Measurements from ENCODE around the gene TTC22.
"Not testable (repeated sequence)": the region's sequence is repeated elsewhere in the genome, so short reads cannot be mapped to it uniquely, and the experiment has no call there.

TTC22 gene

DNA sequence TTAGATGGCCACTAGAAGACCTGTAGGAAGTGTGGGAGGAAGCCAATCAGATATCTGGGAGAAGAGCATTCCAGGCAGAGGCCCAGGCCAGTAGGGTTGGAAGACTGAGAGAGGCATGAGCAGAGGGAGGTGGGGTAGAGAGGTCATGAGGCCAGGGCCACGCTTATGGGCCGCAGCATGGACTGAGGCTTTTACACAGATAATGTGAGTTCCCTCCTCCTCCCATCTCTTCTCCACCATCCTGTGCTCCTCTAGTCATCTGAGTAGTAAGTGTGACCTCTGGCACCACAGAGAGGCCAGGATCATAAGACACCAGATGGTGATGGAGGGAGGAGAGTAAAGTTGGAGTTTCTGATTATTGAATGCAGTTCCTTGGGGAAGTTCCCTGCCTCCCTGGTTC, 17.1 kb downstream of the TTC22 start:
- DNase-seq (ENCODE audit: low read depth), result no peak

DNA sequence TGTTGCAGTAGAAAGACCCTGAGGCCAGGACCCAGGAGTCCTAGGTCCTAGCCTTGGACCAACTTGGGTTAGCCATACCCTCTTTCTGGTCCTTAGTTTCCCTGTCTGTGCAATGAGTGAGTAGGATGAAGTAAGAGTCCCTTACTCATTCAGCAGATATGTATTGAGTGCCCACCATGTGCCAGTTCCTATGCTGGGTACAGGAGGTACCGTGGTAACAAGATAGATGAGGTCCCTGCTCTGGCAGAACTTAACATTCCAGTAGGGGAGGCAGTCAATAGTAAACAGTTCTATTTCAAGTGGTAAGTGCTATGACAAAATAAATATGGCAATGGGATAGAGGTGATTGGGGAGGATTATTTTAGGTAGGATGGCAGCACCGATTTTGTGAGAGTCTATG, 18.5 kb downstream of the TTC22 start:
- DNase-seq (ENCODE audit: low read depth), result no peak

GRCh38 chr1:54782156-54782555, 19.0 kb downstream of the TTC22 start:
- no peak for DNase-seq (ENCODE audit: low read depth)

DNA sequence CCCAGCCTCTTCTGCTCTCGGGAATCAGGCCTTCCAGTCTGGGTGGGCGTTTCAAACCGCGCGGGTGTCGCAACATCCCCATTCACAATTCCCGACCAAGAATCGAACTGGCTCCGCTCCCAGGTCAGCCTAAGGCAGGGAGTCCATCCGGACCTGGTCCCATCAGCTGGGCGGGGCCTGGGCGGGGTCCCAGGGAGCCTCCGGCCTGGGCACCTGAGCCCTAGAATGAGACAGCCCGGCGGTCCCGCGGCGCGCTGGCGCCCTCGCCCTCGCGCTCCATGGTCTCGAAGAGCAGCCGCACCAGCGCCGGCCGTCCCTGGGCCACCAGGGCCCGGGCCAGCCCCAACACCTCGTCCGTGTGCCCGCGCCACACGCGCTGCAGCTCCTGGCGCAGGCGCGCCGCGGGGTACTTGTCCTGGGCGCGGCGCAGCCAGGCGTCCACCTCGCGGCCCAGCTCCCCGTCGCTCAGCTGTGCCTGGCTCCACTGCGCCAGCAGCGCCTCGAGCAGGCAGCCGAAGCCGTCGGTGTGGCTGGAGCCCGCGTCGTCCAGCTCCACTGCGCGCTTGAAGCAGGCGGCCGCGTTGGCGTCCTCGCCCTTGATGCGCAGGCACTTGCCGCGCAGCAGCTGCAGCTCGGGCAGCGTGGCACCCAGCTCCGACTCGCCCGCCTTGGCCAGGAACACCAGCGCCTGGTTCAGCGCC, 19.9 kb downstream of the TTC22 start:
- DNase-seq (ENCODE audit: low read depth), result no peak

DNA sequence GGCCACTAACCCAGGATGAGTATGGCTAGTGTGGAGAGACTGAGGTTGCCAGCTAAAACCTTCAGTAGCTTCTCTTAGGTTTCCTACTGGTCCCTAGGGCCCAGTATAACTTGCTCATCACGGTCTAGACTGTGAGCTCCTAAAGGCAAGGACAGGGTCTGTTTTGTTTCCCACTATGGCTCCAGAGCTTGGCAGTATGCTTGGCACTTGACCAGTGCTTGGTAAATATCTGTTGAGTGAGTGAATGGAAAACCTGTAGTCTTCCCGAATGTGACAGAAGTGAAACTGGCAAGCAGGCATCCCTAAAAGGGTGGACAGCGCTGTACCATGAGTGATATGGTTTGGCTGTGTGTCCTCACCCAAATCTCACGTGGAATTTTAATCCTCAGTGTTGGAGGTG, 23.7 kb downstream of the TTC22 start:
- DNase-seq (ENCODE audit: low read depth), result no peak

- DNase-seq (ENCODE audit: low read depth), result no peak
Observed at GRCh38 chr1:54777011-54777410, 24.1 kb downstream of the TTC22 start.

DNA sequence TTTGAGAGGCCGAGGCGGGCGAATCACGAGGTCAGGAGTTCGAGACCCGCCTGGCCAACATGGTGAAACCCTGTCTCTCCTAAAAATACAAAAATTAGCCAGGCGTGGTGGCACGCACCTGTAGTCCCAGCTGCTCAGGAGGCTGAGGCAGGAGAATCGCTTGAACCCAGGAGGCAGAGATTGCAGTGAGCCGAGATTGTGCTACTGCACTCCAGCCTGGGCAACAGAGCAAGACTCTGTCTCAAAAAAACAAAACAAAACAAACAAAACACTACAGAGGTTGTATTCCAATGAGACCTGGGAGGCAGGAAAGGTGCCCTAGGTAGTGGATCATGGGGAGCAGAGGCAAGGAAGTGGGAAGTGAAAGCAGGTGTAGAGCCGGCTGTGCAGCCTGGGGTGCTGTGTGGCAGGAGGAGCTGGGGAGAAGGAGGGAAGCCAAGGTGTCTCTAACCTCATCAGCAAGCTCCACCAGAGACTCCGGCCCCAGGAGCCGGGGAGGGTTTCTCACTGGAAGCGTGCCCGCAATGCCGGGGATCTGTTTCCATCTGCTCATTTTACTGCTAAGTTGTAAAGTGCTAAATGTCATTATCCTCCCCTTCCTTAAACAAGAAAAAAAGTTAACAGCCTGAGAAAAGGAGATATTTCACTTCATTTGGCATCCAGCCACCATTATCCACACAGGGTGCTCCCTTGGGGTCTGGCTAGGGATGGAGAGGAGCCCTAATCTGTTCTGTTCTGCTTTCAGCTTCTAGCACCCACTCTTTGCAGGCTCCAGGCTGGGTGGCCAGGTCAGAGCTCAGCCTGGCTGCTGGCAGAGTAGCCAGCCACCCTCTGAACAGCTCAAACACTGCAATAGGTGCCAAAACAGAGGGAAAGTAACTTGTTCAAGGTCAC, 25.0 kb downstream of the TTC22 start:
- DNase-seq (ENCODE audit: low read depth), result not testable (repeated sequence)

DNA sequence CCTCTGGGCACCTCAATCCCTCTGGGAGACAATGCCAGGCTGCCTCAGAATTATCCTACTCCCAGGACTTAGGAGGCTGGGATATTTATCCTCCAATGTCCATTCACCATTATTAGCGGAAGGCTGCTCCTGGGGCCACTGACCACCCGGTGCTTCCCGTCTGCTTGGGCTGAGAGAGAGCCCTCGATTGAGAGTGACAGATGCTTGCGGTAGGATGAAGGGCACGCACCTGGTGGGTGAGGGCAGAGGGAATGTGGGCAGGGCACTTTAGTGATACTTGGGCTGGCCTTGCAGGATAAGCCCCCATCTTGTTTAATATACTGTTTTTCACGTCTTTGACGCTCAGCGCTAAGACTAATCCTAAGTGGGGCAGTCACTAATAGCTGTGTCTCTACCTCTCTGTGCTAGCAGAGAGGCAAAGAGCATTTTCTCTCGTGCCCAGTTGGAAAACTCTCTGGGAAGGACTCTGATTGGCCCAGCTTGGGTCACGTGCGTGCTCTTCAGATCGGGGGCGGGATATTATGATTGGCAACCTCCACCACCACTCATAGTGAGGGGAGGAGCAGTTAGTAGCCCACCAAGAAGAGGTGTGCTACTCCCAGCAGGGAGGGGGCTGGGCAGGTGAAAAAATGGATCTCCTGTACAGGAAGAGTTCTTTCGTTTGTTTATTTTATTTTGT, 26.2 kb downstream of the TTC22 start:
- no peak for DNase-seq (ENCODE audit: low read depth)

DNA sequence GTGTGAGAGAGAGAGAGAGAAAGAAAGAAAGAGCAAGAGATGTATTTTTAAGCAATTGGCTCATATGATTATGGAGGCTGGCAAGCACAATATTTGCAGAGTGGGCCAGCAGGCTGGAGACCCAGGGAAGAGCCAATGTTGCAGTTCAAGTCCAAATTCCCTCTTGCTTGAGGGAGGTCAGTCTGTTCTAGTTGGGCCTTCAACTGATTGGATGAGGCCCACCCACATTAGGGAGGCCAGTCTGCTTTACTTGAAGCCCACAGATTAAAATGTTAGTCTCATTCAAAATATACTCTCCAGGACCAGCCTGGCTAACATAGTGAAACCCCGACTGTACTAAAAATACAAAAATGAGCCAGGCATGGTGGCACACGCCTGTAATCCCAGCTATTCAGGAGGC, 28.2 kb downstream of the TTC22 start:
- no peak for DNase-seq (ENCODE audit: low read depth)

DNA sequence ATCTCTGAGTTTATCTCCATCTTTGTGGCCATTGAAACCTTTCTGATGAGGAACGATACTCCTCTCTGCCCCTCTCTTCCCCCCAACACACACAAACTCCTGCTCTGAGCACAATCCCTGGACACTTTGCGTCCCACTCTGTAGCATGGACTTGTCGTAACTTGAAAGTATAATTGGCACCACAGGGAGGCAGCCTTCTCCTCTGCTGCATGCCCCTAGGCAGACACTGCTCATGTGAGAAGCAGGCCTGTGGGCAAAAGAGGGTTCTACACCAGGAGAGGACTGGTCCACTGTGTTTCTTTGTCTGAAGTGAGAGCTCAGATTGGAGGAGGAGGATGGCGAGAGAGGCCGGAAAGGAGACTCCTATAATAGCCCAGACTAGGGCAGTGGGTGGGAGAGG, 33.0 kb downstream of the TTC22 start:
- DNase-seq (ENCODE audit: low read depth), result no peak

DNA sequence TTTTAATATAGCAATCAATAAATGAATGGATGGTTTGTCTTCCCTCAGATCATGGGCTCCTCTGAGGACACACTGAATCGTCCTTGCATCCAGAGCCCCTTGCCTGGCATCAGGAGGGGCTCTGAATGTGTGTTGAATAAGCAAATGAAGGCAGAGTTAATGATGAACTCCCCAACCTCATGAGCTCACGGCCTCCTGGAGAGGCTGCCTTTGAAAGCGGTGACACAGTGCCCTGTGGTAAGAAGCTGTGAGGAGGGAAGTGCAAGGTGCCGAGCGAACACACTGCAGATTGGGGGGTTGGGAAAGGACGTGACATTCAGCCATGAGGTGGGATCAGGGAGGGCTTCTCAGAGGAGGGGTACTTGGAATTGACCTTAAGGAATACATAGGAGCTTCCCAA, 33.6 kb downstream of the TTC22 start:
- DNase-seq (ENCODE audit: low read depth), result no peak

- no peak for DNase-seq (ENCODE audit: low read depth)
Observed at GRCh38 chr1:54766726-54767125, 34.4 kb downstream of the TTC22 start.

DNA sequence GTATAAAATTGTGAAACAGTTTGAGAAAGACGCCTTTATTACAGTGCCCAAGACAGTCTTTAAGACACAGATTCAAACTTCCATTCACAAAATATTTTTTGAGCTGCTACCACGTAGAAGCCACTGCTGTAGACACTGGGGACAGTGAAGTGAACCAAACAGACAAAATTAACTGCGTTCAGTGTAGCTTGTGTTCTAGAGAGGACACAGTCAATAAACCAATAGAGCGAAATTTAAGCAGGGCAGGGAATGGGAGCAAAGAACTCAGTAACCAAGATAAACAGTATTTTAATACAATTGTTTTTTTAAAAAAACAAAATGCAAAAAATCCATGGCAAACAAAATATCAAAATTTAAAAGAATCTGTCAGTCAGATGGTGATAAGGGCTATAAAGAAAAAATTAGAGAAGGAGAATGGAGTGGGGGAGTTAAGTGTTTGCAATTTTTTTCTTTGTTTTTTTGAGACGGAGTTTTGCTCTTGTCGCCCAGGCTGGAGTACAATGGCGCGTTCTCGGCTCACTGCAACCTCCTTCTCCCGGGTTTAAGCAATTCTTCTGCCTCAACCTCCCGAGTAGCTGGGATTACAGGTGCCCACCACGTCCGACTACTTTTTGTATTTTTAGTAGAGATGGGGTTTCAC, 36.1 kb downstream of the TTC22 start:
- DNase-seq (ENCODE audit: low read depth), result no peak

DNA sequence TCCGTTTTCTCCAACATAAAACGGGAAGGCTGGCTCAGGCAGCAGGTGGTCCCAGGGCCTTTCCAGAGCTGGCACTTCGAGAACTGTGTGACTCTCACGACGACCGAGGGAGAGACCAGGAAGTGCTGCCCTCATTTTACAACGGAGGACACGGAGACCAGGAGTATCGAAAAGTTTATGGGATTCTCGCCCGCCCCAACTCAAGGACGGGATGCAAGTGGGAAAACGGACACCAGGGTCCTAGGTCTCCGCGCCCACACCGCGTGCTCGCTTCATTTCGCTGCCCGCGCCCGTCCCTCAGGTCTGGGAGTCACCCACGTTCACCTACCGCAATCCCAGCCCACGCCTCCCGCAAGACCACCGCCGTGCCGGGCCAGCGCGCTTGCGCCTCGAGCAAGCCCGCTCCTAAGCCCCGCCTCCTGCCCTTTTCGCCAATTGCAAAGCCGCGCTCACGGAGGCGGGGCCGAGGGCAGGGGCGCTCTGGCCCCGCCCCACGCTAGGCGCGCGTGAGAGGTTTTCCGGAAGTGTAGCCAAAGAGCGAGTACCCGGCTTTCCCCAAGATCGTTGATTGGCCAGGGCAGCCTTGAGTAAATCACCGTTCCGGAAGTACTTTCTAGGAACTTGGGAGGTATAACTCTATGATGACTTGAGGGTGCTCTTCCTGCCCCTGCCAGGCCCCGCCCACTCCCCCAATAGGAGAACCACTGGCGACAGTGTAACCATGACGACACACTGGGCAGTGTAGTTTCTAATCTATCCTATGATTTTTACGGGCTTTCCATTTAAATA, 36.8 kb downstream of the TTC22 start, which contains the start of gene PARS2:
Gene PARS2 (minus strand): TSS at position 391 of the 789 bp plus-strand sequence. CDS start 5,362 bp downstream, outside the sequence.
- peak; percentile 89 for DNase-seq (ENCODE audit: low read depth)

DNA sequence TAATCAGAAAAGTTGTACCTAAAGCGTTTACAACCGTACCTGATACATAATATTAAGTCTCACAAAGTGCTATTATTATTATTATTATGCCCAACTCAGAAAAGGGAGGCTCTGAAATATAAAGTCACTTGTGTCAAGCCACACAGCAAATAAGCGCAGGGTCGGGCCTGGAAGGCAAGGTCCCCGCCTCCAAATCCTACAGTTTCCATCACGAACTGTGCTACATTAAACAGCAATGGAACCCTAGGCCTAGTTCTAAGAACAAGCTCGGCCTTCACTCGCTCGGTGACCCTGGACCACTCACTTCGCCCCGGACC, 37.3 kb downstream of the TTC22 start:
- no peak for DNase-seq (ENCODE audit: low read depth)

DNA sequence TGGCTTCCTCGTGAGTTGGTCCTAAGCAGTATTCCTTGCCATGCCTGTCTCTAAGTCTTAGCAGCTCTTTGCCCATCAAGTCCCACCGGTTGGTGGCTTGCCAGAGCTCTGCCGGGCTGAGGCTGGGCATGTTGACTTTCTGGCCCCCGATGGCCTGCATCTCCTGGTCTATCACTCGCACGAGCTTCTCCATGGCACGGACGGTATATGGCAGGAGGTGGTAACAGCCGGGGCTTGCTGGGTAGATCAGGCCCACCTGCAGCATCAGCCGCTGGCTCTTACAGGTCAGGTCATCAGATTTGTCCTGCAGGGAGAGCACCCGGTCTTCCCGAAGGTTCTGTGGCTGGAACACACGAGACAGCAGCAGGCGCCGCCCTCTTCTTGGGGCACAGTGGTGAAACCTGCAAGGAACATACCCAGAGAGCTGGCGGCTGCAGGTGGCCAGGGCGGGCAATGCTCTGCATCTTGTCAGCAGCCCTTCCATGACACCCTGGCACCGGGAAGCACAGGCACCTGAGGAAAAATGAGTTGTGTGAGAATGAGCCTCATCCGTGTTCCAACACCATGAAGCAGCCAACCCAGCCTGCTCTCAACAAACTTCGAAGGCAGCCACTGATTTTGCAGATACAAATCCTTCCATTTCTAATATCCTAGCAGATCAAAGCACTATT, 42.3 kb downstream of the TTC22 start:
- no peak for DNase-seq (ENCODE audit: low read depth)

DNA sequence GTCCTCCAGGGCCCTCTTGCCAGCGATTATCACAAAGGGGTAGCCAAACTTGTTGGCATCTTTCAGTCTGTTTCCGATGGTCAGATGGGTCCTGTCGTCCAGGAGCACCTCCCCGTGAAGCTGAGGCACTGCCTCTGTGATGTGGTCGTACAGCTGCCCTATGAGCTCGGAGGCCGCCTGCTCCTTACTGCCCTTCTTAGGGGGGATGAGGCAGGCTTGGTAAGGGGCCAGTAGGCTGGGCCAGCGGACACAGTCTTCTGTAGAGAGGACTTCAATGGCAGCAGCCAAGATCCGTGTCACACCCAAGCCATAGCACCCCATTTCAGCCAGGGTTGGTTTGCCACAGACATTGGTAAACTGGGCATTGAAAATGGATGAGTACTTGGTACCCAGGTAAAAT, 43.3 kb downstream of the TTC22 start:
- DNase-seq (ENCODE audit: low read depth), result no peak

GRCh38 chr1:54754486-54755285, 46.4 kb downstream of the TTC22 start:
- DNase-seq (ENCODE audit: low read depth), result no peak

- no peak for DNase-seq (ENCODE audit: low read depth)
Observed at GRCh38 chr1:54754045-54754444, 47.1 kb downstream of the TTC22 start.

DNA sequence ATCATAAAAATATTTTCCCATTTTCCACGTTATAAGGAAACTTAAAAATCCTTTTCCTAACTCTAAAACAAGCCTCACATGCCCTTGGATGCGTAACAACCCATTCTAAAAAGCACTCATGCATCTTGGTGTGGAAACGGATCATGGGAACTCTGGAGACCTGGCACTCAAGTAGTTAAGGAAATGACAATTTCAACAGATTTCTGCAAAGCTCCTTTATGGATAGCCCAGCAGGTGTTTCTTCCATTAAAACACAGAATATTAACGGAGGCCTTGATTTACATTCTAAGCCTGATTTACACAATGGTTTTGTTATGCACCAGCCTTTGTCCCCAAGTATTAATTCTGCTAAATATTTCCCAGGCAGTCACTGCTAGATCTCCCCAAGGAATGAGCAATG, 49.7 kb downstream of the TTC22 start:
- no peak for DNase-seq (ENCODE audit: low read depth)

Data from stimulated activated CD8-positive, alpha-beta memory T cell treated with anti-CD3 and anti-CD28 coated beads, Interleukin-7, amount 100 ng/mL, for 24 hours (primary cell).